GM21381 (cell line): Measurements from ENCODE around the gene ATP8A2.

ENCODE experiments used
- ATAC-seq: cut with Tn5 transposase; IDR thresholded peaks from one replicate; pipeline ENCODE4 v1.9.1; 2021; ENCODE audit warnings: mild to moderate bottlenecking, moderate library complexity; ENCODE audit not compliant: unreplicated experiment

Gene ATP8A2

DNA sequence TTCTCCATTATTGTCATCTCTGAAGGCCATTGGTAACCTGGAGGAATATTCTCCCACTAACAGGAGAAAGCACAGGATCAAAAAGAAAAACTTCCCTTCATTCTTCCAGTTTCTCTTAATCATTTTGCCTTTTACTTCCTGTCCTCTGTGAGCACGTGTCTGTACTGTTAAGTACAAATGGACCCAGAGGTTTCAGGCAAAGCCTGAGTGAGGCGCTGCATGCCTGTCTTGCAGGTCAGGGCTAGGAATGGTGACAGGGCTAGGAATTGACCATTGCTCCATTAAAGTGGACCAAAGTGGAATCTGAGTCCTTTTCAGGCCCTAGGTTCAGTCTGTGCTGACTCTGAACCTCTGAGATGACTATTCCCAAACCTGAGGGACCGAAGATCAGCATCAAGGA lies 353.3 kb downstream of the ATP8A2 start:
- no peak for ATAC-seq

DNA sequence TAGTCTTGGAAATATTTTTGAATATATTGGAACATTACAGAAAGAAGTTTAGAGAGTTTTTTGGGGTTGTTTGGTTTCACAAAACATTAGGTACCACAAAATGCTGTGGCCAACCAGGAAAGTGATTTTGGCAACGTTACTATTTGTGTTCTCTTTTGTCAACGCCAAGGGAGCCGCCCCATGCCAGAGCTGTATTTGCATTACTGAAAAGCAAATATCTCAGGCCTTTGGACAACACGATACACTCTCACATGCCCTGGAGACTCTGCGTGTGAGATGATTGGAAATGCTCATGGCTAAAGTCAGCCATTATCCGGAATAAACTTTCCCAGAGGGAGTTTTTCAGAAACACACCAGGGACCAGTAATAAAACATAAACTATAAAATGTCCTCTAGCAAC lies 355.5 kb downstream of the ATP8A2 start:
- ATAC-seq = no peak

DNA sequence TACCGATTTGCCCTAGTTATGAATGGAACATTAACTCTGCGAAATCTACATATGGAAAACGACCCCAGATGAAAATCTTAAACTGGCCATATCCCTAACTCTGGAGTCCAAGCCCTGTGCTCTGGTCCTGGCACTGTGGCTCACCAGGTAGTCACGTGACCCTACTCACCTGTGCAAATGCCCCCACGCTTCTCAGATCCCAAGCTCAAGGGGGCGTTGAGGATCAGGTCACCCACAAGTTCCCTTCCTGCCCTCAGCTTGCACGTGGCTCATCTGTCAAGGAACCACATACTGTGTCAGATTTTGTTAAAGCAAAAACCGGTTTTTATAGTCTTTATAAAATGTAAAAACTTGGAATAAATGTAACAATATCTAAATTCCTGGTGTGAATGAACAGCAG lies 356.0 kb downstream of the ATP8A2 start:
- ATAC-seq = no peak

DNA sequence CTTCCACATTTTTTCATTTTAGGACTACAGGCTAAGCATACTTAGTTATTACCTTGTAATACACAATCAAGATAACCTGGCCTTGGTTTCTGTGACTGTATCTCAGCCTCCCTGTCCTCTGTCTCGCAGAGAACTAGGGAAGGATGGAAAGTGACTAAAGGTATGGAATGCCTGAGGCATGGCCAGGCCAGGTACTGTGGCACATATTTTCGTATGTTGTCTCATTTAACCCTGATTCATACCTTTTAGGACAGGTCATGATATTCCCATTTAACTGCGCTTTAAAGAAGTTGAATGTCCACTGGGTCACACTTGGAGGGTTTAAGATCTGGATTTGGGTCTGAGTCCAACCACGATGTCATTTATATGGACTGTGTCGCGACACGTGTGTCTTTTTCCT lies 357.4 kb downstream of the ATP8A2 start:
- no peak for ATAC-seq

GRCh38 chr13:25731037-25731436 lies 359.3 kb downstream of the ATP8A2 start:
- no peak for ATAC-seq

DNA sequence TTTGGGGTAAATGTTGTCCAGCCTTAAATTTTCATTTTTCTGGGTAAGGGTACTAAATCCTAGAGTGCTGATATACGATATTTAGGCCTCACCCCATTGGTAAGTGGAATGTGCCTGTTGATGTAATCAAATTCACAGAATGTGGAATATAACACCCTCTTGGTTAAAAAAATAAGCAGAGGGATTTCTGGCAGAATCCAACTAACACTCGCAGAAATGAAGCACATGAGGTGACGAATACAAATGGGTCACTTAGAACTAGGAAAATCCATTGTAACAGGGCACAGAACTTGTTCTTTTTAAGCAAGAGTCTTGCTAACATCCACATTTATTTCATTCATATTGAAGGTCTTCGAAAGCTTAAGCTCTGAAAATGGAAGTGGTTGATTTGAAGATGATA lies 359.8 kb downstream of the ATP8A2 start:
- ATAC-seq = no peak

DNA sequence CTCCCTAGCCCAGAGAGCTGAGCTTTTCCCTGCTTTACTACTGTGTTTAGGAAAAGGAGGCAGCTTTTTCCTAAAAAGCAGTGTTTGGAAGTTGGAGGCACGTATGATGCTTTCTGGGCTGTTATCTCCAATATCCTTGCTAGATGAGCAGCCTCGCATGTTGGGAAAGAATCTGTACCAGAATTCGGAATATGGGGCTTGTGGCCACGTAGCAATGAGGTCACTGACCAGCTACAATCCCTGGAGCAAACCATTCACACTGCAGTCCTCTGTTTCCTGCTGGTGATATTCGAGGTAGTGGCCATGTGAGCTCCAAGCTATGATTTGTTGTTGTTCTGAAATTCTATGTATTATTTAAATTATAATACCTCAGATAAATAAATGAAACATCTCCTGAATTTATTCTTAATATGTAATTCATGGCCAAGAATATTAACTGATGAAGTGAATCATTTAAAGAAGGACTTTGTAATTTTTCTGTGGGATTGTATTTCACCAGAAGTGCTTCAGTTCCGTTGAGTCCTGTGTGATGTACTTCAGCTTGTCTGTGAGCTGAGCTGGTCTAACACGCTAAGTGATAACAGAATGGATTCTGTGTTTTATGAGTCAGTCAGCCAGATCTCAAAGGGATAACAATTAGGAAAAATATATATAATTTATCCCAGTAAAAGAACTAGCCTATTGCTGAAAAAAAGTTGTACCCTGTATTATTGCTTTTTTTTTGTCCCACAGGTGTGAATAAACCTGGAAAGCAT lies 360.5 kb downstream of the ATP8A2 start:
- ATAC-seq = no peak

DNA sequence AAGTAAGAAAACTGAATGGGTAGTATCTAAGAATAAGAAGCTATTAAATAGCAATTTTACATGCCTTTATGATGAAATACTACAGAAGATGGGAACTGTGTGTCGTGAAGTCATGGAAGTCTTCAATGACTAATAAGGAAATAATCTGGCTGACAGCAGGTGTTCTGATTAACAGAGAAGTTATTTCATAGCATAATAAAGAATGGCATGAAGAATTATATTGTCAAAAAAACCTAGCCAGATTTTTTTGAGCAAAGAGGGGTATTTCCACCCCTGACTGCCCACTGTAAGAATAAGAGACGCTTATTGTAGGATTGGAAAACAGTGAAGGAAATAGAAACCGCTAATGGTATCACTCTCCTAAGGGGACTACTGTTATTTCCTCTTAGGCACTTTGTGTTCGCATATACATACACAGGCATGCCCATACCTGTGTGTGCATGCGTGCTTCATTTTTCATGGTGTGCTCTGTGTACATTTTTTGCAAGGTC lies 361.3 kb downstream of the ATP8A2 start:
- no peak for ATAC-seq

GRCh38 chr13:25733696-25734435 lies 362.1 kb downstream of the ATP8A2 start:
- no peak for ATAC-seq

GRCh38 chr13:25738342-25739196 lies 366.8 kb downstream of the ATP8A2 start:
- no peak for ATAC-seq

DNA sequence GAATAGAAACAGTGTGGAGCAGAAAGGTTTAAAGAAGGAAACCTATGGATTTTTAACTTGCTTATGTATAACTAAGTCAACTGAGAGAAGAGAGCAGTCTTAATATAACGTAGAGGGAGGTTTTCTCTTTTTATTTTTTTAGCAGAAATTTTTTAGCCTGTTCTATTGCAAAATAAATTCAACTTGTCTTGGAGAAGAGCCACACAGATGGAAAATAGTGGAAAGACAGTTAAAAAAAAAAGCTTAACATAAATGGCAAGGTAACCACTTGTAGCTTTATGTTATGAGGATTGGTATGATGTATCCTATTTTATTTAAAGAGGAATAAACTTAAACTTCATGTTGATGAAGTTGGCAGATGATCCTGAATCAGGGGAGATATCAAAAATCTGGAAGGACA lies 367.6 kb downstream of the ATP8A2 start:
- ATAC-seq = no peak

- no peak for ATAC-seq
These were observed 370.0 kb downstream of the ATP8A2 start for GRCh38 chr13:25741796-25742195.

DNA sequence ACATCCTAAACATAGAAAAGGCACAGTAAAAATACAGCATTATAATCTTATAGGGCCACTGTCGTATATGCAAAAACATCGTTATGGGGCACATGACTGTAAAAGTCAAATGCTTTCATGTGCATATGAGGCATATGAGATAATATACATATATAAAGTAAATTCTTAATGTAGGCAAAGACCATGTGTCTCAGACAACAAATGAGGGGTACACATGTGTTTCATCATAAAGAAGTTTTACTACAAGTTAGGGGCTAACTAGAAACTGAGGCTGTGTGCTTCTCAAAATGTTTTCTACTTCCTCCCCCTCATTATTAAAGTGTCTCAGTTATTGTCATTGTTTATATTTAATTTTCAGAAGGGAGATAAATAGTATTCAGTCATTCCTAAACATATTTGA lies 370.4 kb downstream of the ATP8A2 start:
- no peak for ATAC-seq

DNA sequence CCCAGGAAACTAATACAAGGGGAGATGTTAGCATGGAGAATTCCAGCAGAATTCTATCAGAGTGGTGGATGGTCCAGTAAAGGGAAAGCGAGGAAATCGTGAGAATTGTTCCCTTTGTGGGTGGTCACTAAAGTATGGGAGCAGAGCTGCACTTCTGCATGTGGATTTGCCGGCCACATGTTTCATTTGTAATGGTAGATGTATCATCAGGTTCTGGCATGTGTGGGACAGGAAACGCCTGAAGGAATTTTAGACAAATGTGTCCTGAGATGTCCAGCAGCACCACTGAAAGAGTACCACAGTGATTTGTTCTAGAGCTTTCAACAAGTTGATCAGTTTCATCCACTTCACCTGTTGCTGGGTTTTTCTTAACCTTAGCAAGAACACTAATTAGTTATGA lies 371.6 kb downstream of the ATP8A2 start:
- ATAC-seq = no peak

DNA sequence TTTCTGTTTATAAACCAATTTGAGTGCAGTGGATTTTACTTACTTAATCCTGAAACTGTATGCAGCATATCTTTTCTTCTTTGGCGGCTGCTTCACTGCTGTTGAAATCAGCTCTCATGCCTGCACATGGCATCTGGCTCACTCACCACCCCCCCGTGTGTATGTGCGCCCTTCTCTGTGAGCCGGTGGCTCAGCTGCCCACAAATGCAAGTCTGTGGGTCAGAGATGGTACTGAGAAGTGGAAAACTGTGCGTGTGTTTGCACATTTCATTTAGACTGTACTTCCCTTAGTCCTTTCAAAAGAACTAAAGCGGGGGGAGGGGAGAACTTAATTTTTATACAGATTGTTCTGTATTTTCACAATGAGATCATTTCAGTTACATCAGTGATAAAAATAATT lies 372.4 kb downstream of the ATP8A2 start:
- ATAC-seq = no peak

- ATAC-seq = no peak
These were observed 374.4 kb downstream of the ATP8A2 start for GRCh38 chr13:25746131-25746530.

GRCh38 chr13:25752957-25753551 lies 381.3 kb downstream of the ATP8A2 start:
- ATAC-seq = no peak

DNA sequence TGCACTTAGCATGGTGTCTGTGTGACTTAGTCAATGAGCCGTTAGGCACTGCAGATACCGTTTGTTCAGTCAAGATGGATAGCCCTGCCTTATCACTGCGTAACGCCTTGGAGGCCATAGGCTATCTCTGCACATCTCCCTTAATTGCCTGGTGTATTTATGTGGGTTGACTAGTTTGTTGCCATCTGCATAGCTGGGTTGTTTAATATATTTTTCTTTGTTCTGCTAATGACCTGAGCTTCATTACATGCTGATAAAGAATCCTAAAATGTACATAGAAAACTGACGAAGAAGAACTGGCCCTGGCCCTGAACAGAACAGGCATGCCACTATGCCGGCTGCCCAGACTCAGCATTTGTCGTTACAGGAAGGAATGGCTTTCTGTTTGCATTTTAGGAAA lies 382.2 kb downstream of the ATP8A2 start:
- ATAC-seq = no peak

DNA sequence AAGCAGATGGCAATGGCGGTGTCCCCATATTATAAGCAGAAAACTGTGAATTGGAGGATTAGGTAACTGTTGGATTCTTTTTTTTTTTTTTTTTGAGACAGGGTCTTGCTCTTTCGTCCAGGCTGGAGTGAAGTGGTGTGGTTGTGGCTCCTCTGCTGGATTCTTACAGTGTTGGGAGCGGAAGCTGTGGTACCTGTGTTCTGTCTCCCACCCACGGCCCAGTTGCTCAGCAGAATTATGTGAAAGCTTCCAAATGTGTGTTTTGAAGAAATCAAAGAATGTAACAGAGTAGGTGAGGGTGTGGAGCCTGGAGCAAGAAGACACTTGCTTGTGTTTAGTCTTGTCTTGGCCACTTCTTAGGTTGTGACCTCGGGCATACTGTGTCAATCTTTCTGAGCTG lies 384.5 kb downstream of the ATP8A2 start:
- ATAC-seq = no peak

GRCh38 chr13:25756912-25757311 lies 385.1 kb downstream of the ATP8A2 start:
- ATAC-seq = no peak

DNA sequence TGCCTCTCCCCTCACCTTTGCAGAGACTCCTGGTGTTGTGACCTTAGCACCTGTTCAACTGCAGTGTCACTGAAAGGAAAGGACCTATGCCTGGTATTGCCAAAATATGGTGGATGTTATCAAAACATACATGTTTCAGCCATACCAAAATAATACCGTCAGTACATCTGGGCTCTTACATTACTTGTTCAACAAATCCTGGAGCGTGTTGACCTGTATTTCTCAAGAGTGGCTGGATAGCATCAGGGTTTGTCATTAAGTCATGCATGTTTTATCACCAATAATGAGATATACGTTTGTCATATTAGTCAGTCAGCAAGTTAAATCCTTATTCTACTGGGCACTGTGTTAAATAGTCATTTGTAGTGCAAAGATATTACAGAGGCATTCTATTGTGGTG lies 389.3 kb downstream of the ATP8A2 start:
- ATAC-seq = no peak
